Skeletal muscle cell (primary cell): ENCODE data around the gene AGO1.

Experiments
- DNase-seq: peaks from one replicate; pipeline ENCODE4 v3.0.0-alpha.2; 2010; ENCODE audit warnings: low read depth
- H3K4me3 ChIP-seq: 2 replicates; pipeline ENCODE4 v1.5.1; 2011; ENCODE audit warnings: low read depth, mild to moderate bottlenecking, control low read depth, low read length, moderate library complexity

AGO1 gene

GRCh38 chr1:35882945-35883634 is at the start of gene AGO1:
AGO1 (plus strand) TSS chr1:35883209; CDS start chr1:35883422, 213 bp downstream.
- peak within 1 kb of the TSS; percentile 77 for H3K4me3 ChIP-seq
- peak; percentile 61 for DNase-seq

GRCh38 chr1:35833395-35833794 is 49.6 kb upstream of the AGO1 start:
- no peak for DNase-seq
- no peak overlapping the region for H3K4me3 ChIP-seq

GRCh38 chr1:35834218-35834617 is 48.8 kb upstream of the AGO1 start:
- no peak overlapping the region for H3K4me3 ChIP-seq
- DNase-seq = no peak

- DNase-seq = no peak
- no peak overlapping the region for H3K4me3 ChIP-seq
Observed at GRCh38 chr1:35835398-35835797, 47.6 kb upstream of the AGO1 start.

- DNase-seq = no peak
- no peak overlapping the region for H3K4me3 ChIP-seq
Observed at GRCh38 chr1:35836734-35837133, 46.3 kb upstream of the AGO1 start.

GRCh38 chr1:35838693-35839245 is 44.2 kb upstream of the AGO1 start:
- no peak overlapping the region for H3K4me3 ChIP-seq
- DNase-seq = no peak

GRCh38 chr1:35844826-35845225 is 38.2 kb upstream of the AGO1 start:
- H3K4me3 ChIP-seq = no peak overlapping the region
- no peak for DNase-seq

- DNase-seq = no peak
- H3K4me3 ChIP-seq = no peak overlapping the region
Observed at GRCh38 chr1:35845766-35846165, 37.2 kb upstream of the AGO1 start.

- H3K4me3 ChIP-seq = no peak overlapping the region
- DNase-seq = no peak
Observed at GRCh38 chr1:35847935-35848565, 35.0 kb upstream of the AGO1 start.

GRCh38 chr1:35850051-35850450 is 33.0 kb upstream of the AGO1 start:
- no peak overlapping the region for H3K4me3 ChIP-seq

GRCh38 chr1:35850716-35851115 is 32.3 kb upstream of the AGO1 start:
- no peak overlapping the region for H3K4me3 ChIP-seq
- DNase-seq = no peak

More at GRCh38 chr1:35850051-35850450, 33.0 kb upstream of the AGO1 start:
- no peak for DNase-seq

- no peak overlapping the region for H3K4me3 ChIP-seq
- peak; percentile 10 for DNase-seq
Observed at GRCh38 chr1:35851132-35851869, 31.7 kb upstream of the AGO1 start.

GRCh38 chr1:35852241-35852640 is 30.8 kb upstream of the AGO1 start:
- H3K4me3 ChIP-seq = no peak overlapping the region
- no peak for DNase-seq

- DNase-seq = no peak
- no peak overlapping the region for H3K4me3 ChIP-seq
Observed at GRCh38 chr1:35854989-35855700, 27.9 kb upstream of the AGO1 start.

GRCh38 chr1:35856964-35857363 is 26.0 kb upstream of the AGO1 start:
- H3K4me3 ChIP-seq = no peak overlapping the region
- no peak for DNase-seq

- DNase-seq = no peak
- H3K4me3 ChIP-seq = no peak overlapping the region
Observed at GRCh38 chr1:35857830-35858229, 25.2 kb upstream of the AGO1 start.

- no peak for DNase-seq
- no peak overlapping the region for H3K4me3 ChIP-seq
Observed at GRCh38 chr1:35860696-35861095, 22.3 kb upstream of the AGO1 start.

- no peak for DNase-seq
- H3K4me3 ChIP-seq = no peak overlapping the region
Observed at GRCh38 chr1:35863136-35863535, 19.9 kb upstream of the AGO1 start.

GRCh38 chr1:35863881-35864625 is 19.0 kb upstream of the AGO1 start:
- DNase-seq = no peak
- no peak overlapping the region for H3K4me3 ChIP-seq
